ENCODE measurements around the gene TMC6. TPM values are rescaled to one million over a fixed set of nuclear protein-coding genes. Genes with fewer than 3 reads are reported as not detected.
A peak's percentile ranks its signal among the peaks of the same experiment; 100 is the strongest.

Gene TMC6
- total and polyA plus RNA-seq, 7 experiments from 2014 or later = 165 to 808 (median 701) TPM

GRCh38 chr17:78111016-78111726, 17.4 kb downstream of the TMC6 start:
- Histone ChIP-seq H3K9me3 (ENCODE audit: control insufficient read depth in 2 of 3, low read length in 3 of 3) (no peaks in the 10 kb centered on the region), H3K27me3 (ENCODE audit: control insufficient read depth in 2 of 2, insufficient read depth in 2 of 2, low read length in 2 of 2) (no peaks in the 10 kb centered on the region), H3K36me3 (ENCODE audit: control insufficient read depth in 2 of 3, insufficient read depth in 3 of 3, low read length in 3 of 3) (peaks cover 19 to 77% (median 23%) of the 10 kb centered on the region in 3 experiments), H3K27ac (ENCODE audit: low read depth, low read length) (no peak overlapping the region), H3K4me1 (ENCODE audit: control insufficient read depth in 2 of 2, insufficient read depth in 2 of 2, low read length in 2 of 2) (peaks cover 21 to 27% of the 10 kb centered on the region in 2 donors), H3K4me3 (ENCODE audit: low read length) (no peak overlapping the region)
- ATAC-seq (no peak), DNase-seq (no peak)
- peaks cover 0 to 15% (median 0%) of the 10 kb centered on the region in 11 donors for H3K9me3 Mint-ChIP-seq
- H3K4me1 Mint-ChIP-seq = peaks cover 30 to 65% (median 53%) of the 10 kb centered on the region in 7 donors
- ChIA-PET CTCF (interaction anchor here (0.7 to 4.6 kb wide), 5 partner anchors 27 to 140 kb away, joined by 3 to 34 read pairs (median 4); partner anchors contain the start of gene BIRC5), POLR2A (interaction anchor here (0.6 to 12.0 kb wide), 5 partner anchors 21 to 1383 kb away, joined by 4 to 463 read pairs (median 4); partner anchors contain the start of genes TMC6 and TMC8)
- H3K36me3 Mint-ChIP-seq = peaks cover 3 to 28% (median 18%) of the 10 kb centered on the region in 5 donors
- no peaks in the 10 kb centered on the region for H3K27me3 Mint-ChIP-seq
- intact Hi-C loops (cut with micrococcal nuclease) = loop anchor here in 1 of 2 donors (5.0 kb wide), 1 partner anchor 141 kb away; no protein-coding TSS in a partner anchor
- H3K4me3 Mint-ChIP-seq = peak overlapping the region in 4 of 10 donors; percentile 9 to 52 (median 20)
- H3K27ac Mint-ChIP-seq = peak overlapping the region; percentile 25 to 88 (median 56)

GRCh38 chr17:78110363-78111015, 18.1 kb downstream of the TMC6 start:
- H3K27ac Mint-ChIP-seq = peak overlapping the region; percentile 14 to 88 (median 75)
- peaks cover 3 to 28% (median 18%) of the 10 kb centered on the region in 5 donors for H3K36me3 Mint-ChIP-seq
- ATAC-seq (no peak), DNase-seq (no peak)
- H3K4me1 Mint-ChIP-seq = peaks cover 30 to 65% (median 53%) of the 10 kb centered on the region in 7 donors
- H3K4me3 Mint-ChIP-seq = peak overlapping the region in 3 of 10 donors; percentile 4 to 25 (median 10)
- Histone ChIP-seq H3K4me3 (ENCODE audit: low read length) (no peak overlapping the region), H3K27me3 (ENCODE audit: control insufficient read depth in 2 of 2, insufficient read depth in 2 of 2, low read length in 2 of 2) (no peaks in the 10 kb centered on the region), H3K27ac (ENCODE audit: low read depth, low read length) (no peak overlapping the region), H3K9me3 (ENCODE audit: control insufficient read depth in 2 of 3, low read length in 3 of 3) (no peaks in the 10 kb centered on the region), H3K4me1 (ENCODE audit: control insufficient read depth in 2 of 2, insufficient read depth in 2 of 2, low read length in 2 of 2) (peaks cover 21 to 27% of the 10 kb centered on the region in 2 donors), H3K36me3 (ENCODE audit: control insufficient read depth in 2 of 3, insufficient read depth in 3 of 3, low read length in 3 of 3) (peaks cover 19 to 73% (median 23%) of the 10 kb centered on the region in 3 experiments)
- H3K9me3 Mint-ChIP-seq = peaks cover 0 to 15% (median 0%) of the 10 kb centered on the region in 11 donors
- no peaks in the 10 kb centered on the region for H3K27me3 Mint-ChIP-seq
- intact Hi-C loops (cut with micrococcal nuclease) = loop anchor here in 1 of 2 donors (5.0 kb wide), 1 partner anchor 142 kb away; no protein-coding TSS in a partner anchor
- POLR2A ChIA-PET = interaction anchor here (0.6 to 12.0 kb wide), 3 partner anchors 22 to 1383 kb away, joined by 4 to 463 read pairs (median 4); partner anchors contain the start of genes TMC6 and TMC8
- CTCF ChIA-PET = interaction anchor here (0.9 to 4.6 kb wide), 5 partner anchors 9 to 140 kb away, joined by 3 to 34 read pairs (median 4); partner anchors contain the start of gene BIRC5

GRCh38 chr17:78109489-78109761, 19.1 kb downstream of the TMC6 start:
- H3K27ac ChIP-seq (ENCODE audit: low read depth, low read length) = no peak overlapping the region
- no peaks in the 10 kb centered on the region for H3K27me3 ChIP-seq (ENCODE audit: control insufficient read depth in 2 of 2, insufficient read depth in 2 of 2, low read length in 2 of 2)
- no peak overlapping the region for H3K4me3 ChIP-seq (ENCODE audit: low read length)
- no peak for ATAC-seq
- ChIA-PET POLR2A (interaction anchor here (1.0 to 12.0 kb wide), 2 partner anchors 23 to 66 kb away, joined by 3 to 463 read pairs; partner anchors contain the start of genes TMC6 and TMC8), CTCF (interaction anchor here (0.6 to 4.6 kb wide), 2 partner anchors 66 to 675 kb away, joined by 3 to 34 read pairs; no protein-coding TSS in a partner anchor)
- intact Hi-C loops (cut with micrococcal nuclease) = no loop called here
- no peak for DNase-seq
- Mint-ChIP-seq H3K27me3 (no peaks in the 10 kb centered on the region), H3K36me3 (peaks cover 3 to 28% (median 14%) of the 10 kb centered on the region in 5 donors), H3K27ac (peak overlapping the region in 2 of 9 donors; percentile 41 to 73), H3K9me3 (peaks cover 0 to 15% (median 0%) of the 10 kb centered on the region in 11 donors), H3K4me3 (no peak overlapping the region), H3K4me1 (peaks cover 25 to 62% (median 47%) of the 10 kb centered on the region in 7 donors)
- peaks cover 18 to 20% of the 10 kb centered on the region in 2 donors for H3K4me1 ChIP-seq (ENCODE audit: control insufficient read depth in 2 of 2, insufficient read depth in 2 of 2, low read length in 2 of 2)
- H3K9me3 ChIP-seq (ENCODE audit: control insufficient read depth in 2 of 3, low read length in 3 of 3) = no peaks in the 10 kb centered on the region
- peaks cover 19 to 73% (median 23%) of the 10 kb centered on the region in 3 experiments for H3K36me3 ChIP-seq (ENCODE audit: control insufficient read depth in 2 of 3, insufficient read depth in 3 of 3, low read length in 3 of 3)

GRCh38 chr17:78108726-78109488, 19.6 kb downstream of the TMC6 start:
- DNase-seq (no peak), ATAC-seq (no peak)
- intact Hi-C loops (cut with micrococcal nuclease) = no loop called here
- ChIA-PET CTCF (interaction anchor here (0.6 to 1.3 kb wide), 2 partner anchors 67 to 675 kb away, joined by 3 to 4 read pairs; no protein-coding TSS in a partner anchor), POLR2A (interaction anchor here (0.6 to 12.0 kb wide), 3 partner anchors 17 to 66 kb away, joined by 3 to 463 read pairs (median 3); partner anchors contain the start of genes TMC6 and TMC8)
- Mint-ChIP-seq H3K36me3 (peaks cover 6 to 26% (median 14%) of the 10 kb centered on the region in 5 donors), H3K4me3 (peak overlapping the region in 1 of 10 donors; percentile 25), H3K9me3 (peaks cover 0 to 15% (median 0%) of the 10 kb centered on the region in 11 donors), H3K27me3 (no peaks in the 10 kb centered on the region), H3K4me1 (peaks cover 20 to 57% (median 43%) of the 10 kb centered on the region in 7 donors), H3K27ac (peak overlapping the region in 7 of 9 donors; percentile 50 to 86 (median 63))
- Histone ChIP-seq H3K4me3 (ENCODE audit: low read length) (no peak overlapping the region), H3K27me3 (ENCODE audit: control insufficient read depth in 2 of 2, insufficient read depth in 2 of 2, low read length in 2 of 2) (no peaks in the 10 kb centered on the region), H3K9me3 (ENCODE audit: control insufficient read depth in 2 of 3, low read length in 3 of 3) (no peaks in the 10 kb centered on the region), H3K27ac (ENCODE audit: low read depth, low read length) (no peak overlapping the region), H3K4me1 (ENCODE audit: control insufficient read depth in 2 of 2, insufficient read depth in 2 of 2, low read length in 2 of 2) (peaks cover 12 to 17% of the 10 kb centered on the region in 2 donors), H3K36me3 (ENCODE audit: control insufficient read depth in 2 of 3, insufficient read depth in 3 of 3, low read length in 3 of 3) (peaks cover 23 to 73% (median 28%) of the 10 kb centered on the region in 3 experiments)

- H3K36me3 Mint-ChIP-seq = peaks cover 9 to 24% (median 13%) of the 10 kb centered on the region in 5 donors
- Histone ChIP-seq H3K27me3 (ENCODE audit: control insufficient read depth in 2 of 2, insufficient read depth in 2 of 2, low read length in 2 of 2) (no peaks in the 10 kb centered on the region), H3K4me1 (ENCODE audit: control insufficient read depth in 2 of 2, insufficient read depth in 2 of 2, low read length in 2 of 2) (peaks cover 6 to 14% of the 10 kb centered on the region in 2 donors), H3K36me3 (ENCODE audit: control insufficient read depth in 2 of 3, insufficient read depth in 3 of 3, low read length in 3 of 3) (peaks cover 31 to 73% (median 31%) of the 10 kb centered on the region in 3 experiments), H3K9me3 (ENCODE audit: control insufficient read depth in 2 of 3, low read length in 3 of 3) (no peaks in the 10 kb centered on the region), H3K4me3 (ENCODE audit: low read length) (no peak overlapping the region), H3K27ac (ENCODE audit: low read depth, low read length) (no peak overlapping the region)
- peaks cover 12 to 50% (median 39%) of the 10 kb centered on the region in 7 donors for H3K4me1 Mint-ChIP-seq
- H3K27ac Mint-ChIP-seq = peak overlapping the region in 8 of 9 donors; percentile 25 to 86 (median 66)
- POLR2A ChIA-PET = interaction anchor here (0.6 to 12.0 kb wide), 4 partner anchors 16 to 68 kb away, joined by 3 to 463 read pairs (median 4); partner anchors contain the start of genes TMC6 and TMC8
- peak overlapping the region in 1 of 10 donors; percentile 9 for H3K4me3 Mint-ChIP-seq
- no peaks in the 10 kb centered on the region for H3K27me3 Mint-ChIP-seq
- no peak for ATAC-seq
- peaks cover 0 to 10% (median 0%) of the 10 kb centered on the region in 11 donors for H3K9me3 Mint-ChIP-seq
- intact Hi-C loops (cut with micrococcal nuclease) = no loop called here
- CTCF ChIA-PET = interaction anchor here (1.1 to 1.3 kb wide), 3 partner anchors 21 to 68 kb away, joined by 3 to 4 read pairs (median 4); no protein-coding TSS in a partner anchor
- no peak for DNase-seq
These were observed 20.4 kb downstream of the TMC6 start for GRCh38 chr17:78107976-78108725.
